Activated naive CD4-positive, alpha-beta T cell treated with anti-CD3 and anti-CD28 coated beads, Interleukin-2, amount 10 ng/mL, durations not matched to agents 7 days and 5 days (primary cell): ENCODE results near the gene HMGN3.

Experiments
- CTCF ChIA-PET: fragments of 350-600 bp; sonication (Branson Sonifier 250); formaldehyde crosslinking; loops from one replicate; lab custom pipeline; 2021; ENCODE audit warnings: antibody characterized with exemption; lab: Charles Lee
- DNase-seq: peaks from one replicate; pipeline ENCODE4 v3.0.0-alpha.2; 2020
- H3K27ac Mint-ChIP-seq: one replicate; pipeline ENCODE4 v1.8.0; 2021; ENCODE audit warnings: mild to moderate bottlenecking, moderate library complexity, mixed read lengths
- H3K27me3 Mint-ChIP-seq: one replicate; pipeline ENCODE4 v1.8.0; 2021; ENCODE audit warnings: mild to moderate bottlenecking, mixed read lengths
- H3K36me3 Mint-ChIP-seq: one replicate; pipeline ENCODE4 v1.8.0; 2021; ENCODE audit warnings: mixed read lengths
- H3K4me1 Mint-ChIP-seq: one replicate; pipeline ENCODE4 v1.8.0; 2021; ENCODE audit warnings: mixed read lengths
- H3K4me3 Mint-ChIP-seq: one replicate; pipeline ENCODE4 v1.8.0; 2021; ENCODE audit warnings: mild to moderate bottlenecking, moderate library complexity, mixed read lengths
- H3K9me3 Mint-ChIP-seq: one replicate; pipeline ENCODE4 v1.8.0; 2021; ENCODE audit warnings: mixed read lengths

The HMGN3 gene

GRCh38 chr6:79225717-79226599 is 8.5 kb downstream of the HMGN3 start:
- Mint-ChIP-seq H3K9me3 (no peaks in the 10 kb centered on the region), H3K4me1 (no peaks in the 10 kb centered on the region), H3K4me3 (no peak overlapping the region), H3K27ac (no peak overlapping the region), H3K36me3 (no peaks in the 10 kb centered on the region), H3K27me3 (no peaks in the 10 kb centered on the region)
- no peak for DNase-seq
- CTCF ChIA-PET, result no interaction called here

GRCh38 chr6:79223611-79224404 is 10.7 kb downstream of the HMGN3 start:
- Mint-ChIP-seq H3K27me3 (no peaks in the 10 kb centered on the region), H3K4me3 (no peak overlapping the region), H3K9me3 (no peaks in the 10 kb centered on the region), H3K36me3 (no peaks in the 10 kb centered on the region), H3K27ac (no peak overlapping the region), H3K4me1 (no peaks in the 10 kb centered on the region)
- DNase-seq, result no peak
- CTCF ChIA-PET, result interaction anchor here (1.0 kb wide), 1 partner anchor 19 kb away, joined by 3 read pairs; no protein-coding TSS in a partner anchor

DNA sequence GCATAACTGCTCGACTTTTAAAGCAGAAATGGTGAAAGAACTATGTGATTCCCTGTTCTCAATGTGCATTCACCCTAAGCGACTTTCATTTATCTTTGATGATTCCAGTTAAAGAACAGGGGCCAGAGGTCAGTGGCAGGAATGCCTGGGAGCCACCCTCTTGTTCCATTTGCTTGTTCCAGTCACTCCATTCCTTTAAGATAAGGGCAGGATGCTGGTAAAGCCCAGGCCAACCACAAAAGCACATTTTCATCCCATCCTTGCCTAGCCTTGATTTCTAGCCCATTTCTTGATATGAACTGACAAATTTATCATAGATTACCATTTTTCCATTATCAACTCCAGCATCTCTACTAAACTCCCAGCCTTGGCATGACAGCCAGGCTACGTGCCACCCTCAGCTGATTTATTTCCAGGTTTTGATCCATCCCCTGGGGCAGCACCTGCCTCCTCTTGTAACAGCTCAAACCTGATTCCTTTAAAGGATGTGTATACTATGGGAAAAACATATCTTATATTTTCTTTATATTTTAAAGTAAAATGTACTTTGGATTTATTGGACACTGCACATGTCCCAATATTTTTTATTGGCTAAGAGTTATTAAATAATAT is 19.2 kb downstream of the HMGN3 start:
- no peak for DNase-seq
- no peak overlapping the region for H3K27ac Mint-ChIP-seq
- H3K9me3 Mint-ChIP-seq, result no peaks in the 10 kb centered on the region
- no peak overlapping the region for H3K4me3 Mint-ChIP-seq
- no peaks in the 10 kb centered on the region for H3K4me1 Mint-ChIP-seq
- no peaks in the 10 kb centered on the region for H3K27me3 Mint-ChIP-seq
- CTCF ChIA-PET, result interaction anchor here (0.6 kb wide), 1 partner anchor 14 kb away, joined by 4 read pairs; no protein-coding TSS in a partner anchor
- peaks cover 3% of the 10 kb centered on the region for H3K36me3 Mint-ChIP-seq

DNA sequence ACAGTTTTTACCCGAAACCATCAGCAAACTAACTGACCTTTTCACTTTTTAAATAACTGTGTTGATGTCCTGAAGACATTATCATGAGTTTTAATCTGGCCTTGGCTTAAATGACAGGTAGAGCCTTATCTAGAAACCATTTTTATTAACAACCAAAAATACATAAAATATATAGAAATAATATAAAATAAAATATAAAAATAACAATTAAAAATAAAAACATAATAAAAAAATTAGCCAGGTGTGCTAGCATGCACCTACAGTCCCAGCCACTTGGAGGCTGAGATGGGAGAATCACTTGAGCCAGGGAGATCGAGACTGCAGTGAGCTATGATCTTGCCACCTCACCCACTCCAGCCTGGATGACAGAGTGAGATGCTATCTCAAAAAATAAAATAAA is 21.6 kb downstream of the HMGN3 start:
- Mint-ChIP-seq H3K9me3 (no peaks in the 10 kb centered on the region), H3K4me1 (no peaks in the 10 kb centered on the region), H3K36me3 (peaks cover 6% of the 10 kb centered on the region), H3K27ac (no peak overlapping the region), H3K4me3 (no peak overlapping the region), H3K27me3 (no peaks in the 10 kb centered on the region)
- CTCF ChIA-PET, result no interaction called here
- DNase-seq, result no peak

GRCh38 chr6:79208816-79209215 is 25.7 kb downstream of the HMGN3 start:
- CTCF ChIA-PET, result no interaction called here

DNA sequence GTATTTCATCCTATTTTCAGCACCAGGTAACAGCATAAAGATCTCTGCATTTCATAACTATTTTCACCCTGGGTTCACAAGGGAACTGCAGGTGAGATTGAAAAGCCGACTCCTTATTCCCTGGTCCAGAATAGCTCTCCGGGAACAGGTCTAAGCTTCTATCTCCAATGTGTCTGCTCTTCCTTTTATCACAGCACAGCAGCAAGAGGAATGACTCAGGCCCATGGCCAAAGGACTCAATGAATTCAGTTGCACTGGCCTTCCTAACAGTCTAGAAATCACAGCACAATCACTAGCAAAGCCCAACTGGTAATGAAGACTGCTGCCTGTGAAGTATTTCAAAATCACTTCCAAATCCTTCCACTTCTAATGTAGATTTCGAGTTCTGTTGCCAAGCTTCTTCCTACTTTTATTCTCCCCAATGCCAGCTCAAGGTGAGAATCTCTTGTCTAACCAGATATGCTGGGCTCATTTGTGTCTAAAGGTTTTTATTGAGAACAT is 30.7 kb downstream of the HMGN3 start:
- Mint-ChIP-seq H3K4me1 (no peaks in the 10 kb centered on the region), H3K27ac (no peak overlapping the region), H3K9me3 (no peaks in the 10 kb centered on the region), H3K4me3 (no peak overlapping the region), H3K27me3 (no peaks in the 10 kb centered on the region), H3K36me3 (peaks cover 20% of the 10 kb centered on the region)
- CTCF ChIA-PET, result no interaction called here
- DNase-seq, result no peak

More at GRCh38 chr6:79208816-79209215, 25.7 kb downstream of the HMGN3 start:
- no peak overlapping the region for H3K4me3 Mint-ChIP-seq
- no peak for DNase-seq
- H3K9me3 Mint-ChIP-seq, result no peaks in the 10 kb centered on the region
- peaks cover 19% of the 10 kb centered on the region for H3K36me3 Mint-ChIP-seq
- no peaks in the 10 kb centered on the region for H3K27me3 Mint-ChIP-seq
- no peaks in the 10 kb centered on the region for H3K4me1 Mint-ChIP-seq
- no peak overlapping the region for H3K27ac Mint-ChIP-seq

- Mint-ChIP-seq H3K27ac (no peak overlapping the region), H3K4me1 (no peaks in the 10 kb centered on the region), H3K36me3 (peaks cover 17% of the 10 kb centered on the region), H3K27me3 (no peaks in the 10 kb centered on the region), H3K9me3 (no peaks in the 10 kb centered on the region), H3K4me3 (no peak overlapping the region)
- CTCF ChIA-PET, result no interaction called here
- no peak for DNase-seq
Observed at GRCh38 chr6:79202556-79202955, 31.9 kb downstream of the HMGN3 start.

DNA sequence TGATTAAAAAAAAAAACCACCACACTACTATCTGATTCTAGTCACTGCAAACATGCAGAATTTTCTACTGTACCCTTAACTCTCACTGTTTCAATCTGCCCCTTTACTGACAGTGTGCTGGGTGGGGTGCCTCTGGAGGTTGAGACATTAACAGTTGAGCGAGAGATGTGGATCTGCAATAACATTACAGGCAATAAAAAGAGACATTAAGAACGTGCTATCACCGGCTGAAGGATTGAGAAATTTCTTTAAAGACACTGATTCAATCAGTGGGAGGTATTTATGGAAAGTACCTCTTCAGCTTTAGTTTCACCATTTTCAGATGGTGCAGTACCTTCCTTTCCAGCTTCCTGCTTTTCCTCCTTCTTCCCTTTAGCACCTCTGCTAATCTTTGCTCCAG is 32.5 kb downstream of the HMGN3 start:
- Mint-ChIP-seq H3K36me3 (peaks cover 13% of the 10 kb centered on the region), H3K27me3 (no peaks in the 10 kb centered on the region), H3K4me3 (no peak overlapping the region), H3K27ac (no peak overlapping the region), H3K4me1 (no peaks in the 10 kb centered on the region), H3K9me3 (no peaks in the 10 kb centered on the region)
- DNase-seq, result no peak
- CTCF ChIA-PET, result no interaction called here

- Mint-ChIP-seq H3K9me3 (no peaks in the 10 kb centered on the region), H3K27me3 (no peaks in the 10 kb centered on the region), H3K4me3 (no peak overlapping the region), H3K4me1 (no peaks in the 10 kb centered on the region), H3K27ac (no peak overlapping the region), H3K36me3 (peaks cover 13% of the 10 kb centered on the region)
- DNase-seq, result no peak
- CTCF ChIA-PET, result interaction anchor here (0.6 kb wide), 1 partner anchor 14 kb away, joined by 4 read pairs; no protein-coding TSS in a partner anchor
Observed at GRCh38 chr6:79201143-79201542, 33.3 kb downstream of the HMGN3 start.

- DNase-seq, result no peak
- Mint-ChIP-seq H3K4me1 (no peaks in the 10 kb centered on the region), H3K9me3 (peaks cover 4% of the 10 kb centered on the region), H3K27ac (no peak overlapping the region), H3K4me3 (no peak overlapping the region), H3K27me3 (no peaks in the 10 kb centered on the region), H3K36me3 (peaks cover 2% of the 10 kb centered on the region)
- CTCF ChIA-PET, result no interaction called here
Observed at GRCh38 chr6:79196912-79197311, 37.6 kb downstream of the HMGN3 start.

DNA sequence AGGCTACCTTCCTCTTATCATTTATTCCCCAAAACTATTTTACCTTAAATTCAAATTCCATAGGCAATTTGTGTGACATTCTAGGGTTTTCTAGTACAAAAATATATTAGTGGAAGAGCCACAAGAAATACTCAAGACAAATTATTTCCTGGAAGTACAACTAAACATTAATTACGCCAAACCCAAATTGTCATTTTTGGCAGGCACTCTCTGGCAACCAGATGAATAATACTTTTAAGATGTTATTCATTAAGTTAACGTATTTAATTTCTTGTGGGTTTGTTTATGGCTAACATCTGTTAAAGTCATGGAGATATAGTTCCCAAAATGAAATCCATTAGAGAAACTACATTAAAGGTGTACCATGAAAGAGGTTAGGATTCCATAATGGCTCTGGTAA is 40.5 kb downstream of the HMGN3 start:
- Mint-ChIP-seq H3K36me3 (no peaks in the 10 kb centered on the region), H3K9me3 (peaks cover 10% of the 10 kb centered on the region), H3K27ac (no peak overlapping the region), H3K4me1 (no peaks in the 10 kb centered on the region), H3K27me3 (peaks cover 2% of the 10 kb centered on the region), H3K4me3 (no peak overlapping the region)
- no peak for DNase-seq
- CTCF ChIA-PET, result no interaction called here

DNA sequence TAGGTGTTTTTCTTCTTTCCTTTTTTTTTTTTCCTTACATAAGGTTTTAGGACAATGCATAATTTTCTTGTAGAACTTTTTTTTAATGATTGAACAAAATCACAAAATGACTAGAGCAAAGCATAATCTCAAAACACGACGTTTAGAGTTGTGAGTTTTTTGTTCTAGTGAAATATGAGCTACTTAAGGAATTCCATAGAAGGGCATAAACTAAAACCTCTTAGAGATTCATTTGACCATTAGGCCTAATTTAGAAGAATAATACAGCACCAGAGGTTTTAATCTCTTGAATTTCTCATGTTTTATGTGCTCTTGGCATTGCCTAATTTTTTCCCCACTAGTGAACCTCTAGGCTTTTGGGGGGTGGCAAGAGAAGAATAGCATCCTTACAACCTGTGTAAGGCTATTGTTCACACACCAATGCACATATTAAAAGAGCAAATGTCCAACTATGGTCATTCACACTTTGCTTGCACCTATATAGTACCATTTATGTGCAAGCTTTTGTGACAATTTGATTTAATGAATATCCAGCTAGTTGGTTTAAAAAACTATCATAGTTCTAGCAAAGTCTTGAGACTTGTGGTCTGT is 44.6 kb downstream of the HMGN3 start:
- Mint-ChIP-seq H3K9me3 (peaks cover 10% of the 10 kb centered on the region), H3K27me3 (peaks cover 4% of the 10 kb centered on the region), H3K36me3 (no peaks in the 10 kb centered on the region), H3K27ac (no peak overlapping the region), H3K4me3 (no peak overlapping the region), H3K4me1 (no peaks in the 10 kb centered on the region)
- no peak for DNase-seq
- CTCF ChIA-PET, result no interaction called here

- no peak for DNase-seq
- no peak overlapping the region for H3K4me3 Mint-ChIP-seq
- CTCF ChIA-PET, result no interaction called here
Observed at GRCh38 chr6:79188885-79189480, 45.5 kb downstream of the HMGN3 start.

More at GRCh38 chr6:79188885-79189480, 45.5 kb downstream of the HMGN3 start:
- no peaks in the 10 kb centered on the region for H3K36me3 Mint-ChIP-seq
- no peak overlapping the region for H3K27ac Mint-ChIP-seq
- peaks cover 10% of the 10 kb centered on the region for H3K9me3 Mint-ChIP-seq
- no peaks in the 10 kb centered on the region for H3K4me1 Mint-ChIP-seq
- peaks cover 4% of the 10 kb centered on the region for H3K27me3 Mint-ChIP-seq
